ENCODE data around the gene FLVCR1. TPM values are rescaled to one million over a fixed set of nuclear protein-coding genes. Genes with fewer than 3 reads are reported as not detected.
"Not testable (repeated sequence)": the region's sequence is repeated elsewhere in the genome, so short reads cannot be mapped to it uniquely, and the experiment has no call there.

FLVCR1 gene
- total RNA-seq, 1 donor from 2014 or later: 18.4 TPM

DNA sequence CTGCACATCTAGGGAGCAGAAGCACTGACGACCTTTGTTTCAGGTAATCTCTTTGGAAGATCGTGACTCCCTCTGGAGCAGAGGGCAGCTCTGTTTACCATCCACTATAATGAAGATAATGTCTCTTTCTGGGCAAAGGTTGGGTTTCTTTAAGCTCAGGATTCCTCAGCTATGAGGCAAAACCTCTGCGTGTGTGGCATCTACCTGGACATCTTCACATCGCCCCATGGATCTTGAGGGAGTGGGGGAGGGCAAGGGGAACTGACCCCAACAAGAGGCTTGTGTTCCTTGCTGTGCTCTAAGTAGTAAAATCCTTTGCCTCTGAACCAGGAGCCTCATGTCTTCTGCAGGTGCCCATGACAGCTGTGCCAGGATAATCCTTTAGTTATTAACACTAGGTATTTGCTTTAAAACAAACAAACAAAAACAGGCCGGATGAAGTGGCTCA lies 30.2 kb upstream of the FLVCR1 start:
- DNase-seq (ENCODE audit: low spot score): no peak
- Mint-ChIP-seq H3K4me1 (ENCODE audit: unreplicated experiment) (peaks cover 3% of the 10 kb centered on the region), H3K4me3 (ENCODE audit: unreplicated experiment) (no peak overlapping the region), H3K27me3 (ENCODE audit: unreplicated experiment) (peaks cover 6% of the 10 kb centered on the region), H3K9me3 (ENCODE audit: unreplicated experiment) (peaks cover 11% of the 10 kb centered on the region), H3K27ac (ENCODE audit: unreplicated experiment) (no peak overlapping the region), H3K36me3 (ENCODE audit: low read depth, unreplicated experiment) (peaks cover 28% of the 10 kb centered on the region)
- TF ChIP-seq, protein P1, sequence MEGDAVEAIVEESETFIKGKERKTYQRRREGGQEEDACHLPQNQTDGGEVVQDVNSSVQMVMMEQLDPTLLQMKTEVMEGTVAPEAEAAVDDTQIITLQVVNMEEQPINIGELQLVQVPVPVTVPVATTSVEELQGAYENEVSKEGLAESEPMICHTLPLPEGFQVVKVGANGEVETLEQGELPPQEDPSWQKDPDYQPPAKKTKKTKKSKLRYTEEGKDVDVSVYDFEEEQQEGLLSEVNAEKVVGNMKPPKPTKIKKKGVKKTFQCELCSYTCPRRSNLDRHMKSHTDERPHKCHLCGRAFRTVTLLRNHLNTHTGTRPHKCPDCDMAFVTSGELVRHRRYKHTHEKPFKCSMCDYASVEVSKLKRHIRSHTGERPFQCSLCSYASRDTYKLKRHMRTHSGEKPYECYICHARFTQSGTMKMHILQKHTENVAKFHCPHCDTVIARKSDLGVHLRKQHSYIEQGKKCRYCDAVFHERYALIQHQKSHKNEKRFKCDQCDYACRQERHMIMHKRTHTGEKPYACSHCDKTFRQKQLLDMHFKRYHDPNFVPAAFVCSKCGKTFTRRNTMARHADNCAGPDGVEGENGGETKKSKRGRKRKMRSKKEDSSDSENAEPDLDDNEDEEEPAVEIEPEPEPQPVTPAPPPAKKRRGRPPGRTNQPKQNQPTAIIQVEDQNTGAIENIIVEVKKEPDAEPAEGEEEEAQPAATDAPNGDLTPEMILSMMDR (IDR thresholded peaks at IDR 0.05; ENCODE audit: unreplicated experiment): no peak

DNA sequence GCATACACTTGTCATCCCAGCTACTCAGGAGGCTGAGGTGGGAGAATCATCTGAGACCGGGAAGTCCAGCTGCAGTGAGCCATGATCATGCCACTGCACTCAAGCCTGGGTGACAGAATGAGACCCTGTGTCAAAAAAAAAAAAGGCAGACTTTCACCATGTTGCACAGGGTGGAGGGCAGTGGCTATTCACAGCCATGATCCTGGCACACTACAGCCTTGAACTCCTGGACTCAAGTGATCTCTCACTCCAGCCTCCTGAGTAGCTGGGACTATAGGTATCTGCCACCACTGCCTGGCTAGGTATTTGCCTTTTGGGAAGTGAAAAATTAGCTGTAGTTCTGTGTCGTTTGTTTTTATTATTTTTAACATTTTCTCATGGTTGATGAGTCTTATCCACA lies 29.7 kb upstream of the FLVCR1 start:
- peaks cover 3% of the 10 kb centered on the region for H3K4me1 Mint-ChIP-seq (ENCODE audit: unreplicated experiment)
- no peak for DNase-seq (ENCODE audit: low spot score)
- TF ChIP-seq, protein P1 (IDR thresholded peaks at IDR 0.05; ENCODE audit: unreplicated experiment): no peak
- no peak overlapping the region for H3K4me3 Mint-ChIP-seq (ENCODE audit: unreplicated experiment)
- H3K36me3 Mint-ChIP-seq (ENCODE audit: low read depth, unreplicated experiment): peaks cover 28% of the 10 kb centered on the region
- peaks cover 6% of the 10 kb centered on the region for H3K27me3 Mint-ChIP-seq (ENCODE audit: unreplicated experiment)
- H3K9me3 Mint-ChIP-seq (ENCODE audit: unreplicated experiment): peaks cover 11% of the 10 kb centered on the region
- H3K27ac Mint-ChIP-seq (ENCODE audit: unreplicated experiment): no peak overlapping the region

DNA sequence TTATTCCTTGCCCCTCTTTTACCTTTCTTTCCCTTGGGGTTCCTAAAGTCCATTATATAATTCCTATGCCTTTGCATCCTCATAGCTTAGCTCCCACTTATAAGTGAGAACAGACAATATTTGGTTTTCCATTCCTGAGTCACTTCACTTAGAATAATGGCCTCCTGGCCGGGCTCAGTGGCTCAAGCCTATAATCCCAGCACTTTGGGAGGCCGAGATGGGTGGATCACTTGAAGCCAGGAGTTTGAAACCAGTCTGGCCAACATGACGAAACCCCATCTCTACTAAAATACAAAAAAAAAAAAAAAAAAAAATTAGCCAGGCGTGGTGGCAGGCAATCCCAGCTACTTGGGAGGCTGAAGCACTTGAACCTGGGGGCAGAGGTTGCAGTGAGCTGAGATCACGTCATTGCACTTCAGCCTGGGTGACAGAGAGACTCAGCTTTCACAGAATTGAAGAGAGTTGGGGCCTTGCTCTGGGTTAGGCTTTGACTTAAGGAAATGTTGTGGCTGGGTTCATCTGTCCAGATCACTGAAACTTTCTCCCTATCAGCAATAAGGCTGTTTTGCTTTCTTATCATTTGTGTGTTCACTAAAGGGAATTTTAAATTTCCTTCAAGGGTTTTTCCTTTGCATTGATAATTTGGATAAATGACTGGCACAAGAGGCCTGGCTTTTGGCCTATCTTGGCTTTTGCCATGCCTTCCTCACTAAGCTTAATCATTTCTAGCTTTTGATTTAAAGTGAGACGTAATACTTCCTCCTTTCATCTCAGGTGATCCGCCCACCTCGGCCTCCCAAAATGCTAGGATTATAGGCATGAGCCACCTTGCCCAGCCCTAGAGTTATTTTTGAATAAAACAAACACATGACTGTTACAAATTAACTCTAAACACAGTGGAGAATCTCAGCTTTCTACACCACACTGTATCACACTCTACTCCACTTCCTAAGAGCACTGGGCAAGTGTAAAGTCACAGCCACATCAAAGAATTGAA lies 24.6 kb upstream of the FLVCR1 start:
- H3K4me1 Mint-ChIP-seq (ENCODE audit: unreplicated experiment); H3K27ac Mint-ChIP-seq (ENCODE audit: unreplicated experiment); H3K36me3 Mint-ChIP-seq (ENCODE audit: low read depth, unreplicated experiment); H3K9me3 Mint-ChIP-seq (ENCODE audit: unreplicated experiment); H3K4me3 Mint-ChIP-seq (ENCODE audit: unreplicated experiment); H3K27me3 Mint-ChIP-seq (ENCODE audit: unreplicated experiment); DNase-seq (ENCODE audit: low spot score): not testable (repeated sequence)

DNA sequence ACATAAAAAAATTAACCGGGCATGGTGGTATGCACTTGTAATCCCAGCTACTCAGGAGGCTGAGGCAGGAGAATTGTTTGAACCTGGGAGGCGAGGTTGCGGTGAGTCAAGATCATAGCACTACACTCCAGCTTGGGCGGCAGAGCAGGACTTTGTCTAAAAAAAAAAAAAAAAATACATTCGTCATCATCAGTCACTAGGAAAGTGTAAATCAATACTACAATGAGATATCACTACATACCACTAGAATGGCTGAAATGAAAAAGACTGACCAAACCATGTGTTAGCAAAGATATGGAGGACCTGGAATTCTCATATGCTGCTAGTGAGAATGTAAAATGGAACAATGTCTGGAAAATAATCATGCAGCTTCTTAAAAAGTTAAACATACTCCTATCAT lies 19.9 kb upstream of the FLVCR1 start:
- TF ChIP-seq, protein P1 (IDR thresholded peaks at IDR 0.05; ENCODE audit: unreplicated experiment): no peak
- Mint-ChIP-seq H3K9me3 (ENCODE audit: unreplicated experiment) (no peaks in the 10 kb centered on the region), H3K4me3 (ENCODE audit: unreplicated experiment) (no peak overlapping the region), H3K36me3 (ENCODE audit: low read depth, unreplicated experiment) (no peaks in the 10 kb centered on the region), H3K4me1 (ENCODE audit: unreplicated experiment) (no peaks in the 10 kb centered on the region), H3K27me3 (ENCODE audit: unreplicated experiment) (no peaks in the 10 kb centered on the region), H3K27ac (ENCODE audit: unreplicated experiment) (no peak overlapping the region)
- no peak for DNase-seq (ENCODE audit: low spot score)

DNA sequence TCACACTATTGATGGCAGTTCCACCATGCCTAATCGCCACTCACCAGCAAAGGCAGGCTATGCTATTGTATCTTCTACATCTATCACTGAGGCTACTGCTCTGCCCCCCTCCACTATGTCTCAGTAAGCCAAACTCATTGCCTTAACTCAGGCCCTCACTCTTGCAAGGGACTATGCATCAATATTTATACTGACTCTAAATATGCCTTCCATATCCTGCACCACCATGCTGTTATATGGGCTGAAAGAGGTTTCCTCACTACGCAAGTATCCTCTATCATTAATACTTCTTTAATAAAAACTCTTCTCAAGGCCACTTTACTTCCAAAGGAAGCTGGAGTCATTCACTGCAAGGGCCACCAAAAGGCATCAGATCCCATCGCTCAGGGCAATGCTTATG lies 13.6 kb upstream of the FLVCR1 start:
- H3K9me3 Mint-ChIP-seq (ENCODE audit: unreplicated experiment); H3K4me3 Mint-ChIP-seq (ENCODE audit: unreplicated experiment); H3K36me3 Mint-ChIP-seq (ENCODE audit: low read depth, unreplicated experiment); DNase-seq (ENCODE audit: low spot score); H3K27me3 Mint-ChIP-seq (ENCODE audit: unreplicated experiment); H3K27ac Mint-ChIP-seq (ENCODE audit: unreplicated experiment); H3K4me1 Mint-ChIP-seq (ENCODE audit: unreplicated experiment): not testable (repeated sequence)

DNA sequence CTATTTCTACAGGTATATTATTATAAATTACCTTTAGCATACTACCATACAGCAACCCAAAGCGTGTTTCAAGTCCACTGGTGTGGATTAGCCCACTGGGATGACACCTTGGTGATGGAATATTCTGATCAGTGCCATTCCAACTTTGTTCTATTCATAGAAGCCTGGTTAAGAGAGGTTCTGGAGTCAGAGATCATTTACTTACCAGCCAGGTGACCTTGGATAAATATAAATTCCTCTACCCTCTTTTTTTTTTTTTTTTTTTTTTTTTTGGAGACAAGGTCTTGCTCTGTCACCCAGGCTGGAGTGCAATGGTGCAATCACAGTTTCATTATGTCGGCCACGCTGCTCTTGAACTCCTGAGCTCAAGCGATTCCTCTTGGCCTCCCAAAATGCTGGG lies 10.5 kb upstream of the FLVCR1 start, which contains the start of gene SPATA45:
SPATA45 (minus strand) TSS at position 101 of the 400 bp plus-strand sequence. CDS start 11,500 bp downstream, outside the sequence.
- Mint-ChIP-seq H3K9me3 (ENCODE audit: unreplicated experiment) (no peaks in the 10 kb centered on the region), H3K4me3 (ENCODE audit: unreplicated experiment) (no peak within 1 kb of the TSS), H3K36me3 (ENCODE audit: low read depth, unreplicated experiment) (no peaks in the 10 kb centered on the region), H3K27me3 (ENCODE audit: unreplicated experiment) (peaks cover 2% of the 10 kb centered on the region), H3K27ac (ENCODE audit: unreplicated experiment) (no peak within 1 kb of the TSS), H3K4me1 (ENCODE audit: unreplicated experiment) (no peaks in the 10 kb centered on the region)
- no peak for DNase-seq (ENCODE audit: low spot score)
- TF ChIP-seq, protein P1 (IDR thresholded peaks at IDR 0.05; ENCODE audit: unreplicated experiment): no peak
